Measurements from ENCODE around the gene ZNF593. TPM values are rescaled to one million over a fixed set of nuclear protein-coding genes. Genes with fewer than 3 reads are reported as not detected.

ZNF593 gene
- total RNA-seq, 1 donor from 2014 or later, result 32.7 TPM

- no peak for DNase-seq (ENCODE audit: low spot score)
These were observed 30.7 kb downstream of the ZNF593 start for GRCh38 chr1:26200413-26200812.

- DNase-seq (ENCODE audit: low spot score), result no peak
These were observed 34.1 kb downstream of the ZNF593 start for GRCh38 chr1:26203642-26204318.

DNA sequence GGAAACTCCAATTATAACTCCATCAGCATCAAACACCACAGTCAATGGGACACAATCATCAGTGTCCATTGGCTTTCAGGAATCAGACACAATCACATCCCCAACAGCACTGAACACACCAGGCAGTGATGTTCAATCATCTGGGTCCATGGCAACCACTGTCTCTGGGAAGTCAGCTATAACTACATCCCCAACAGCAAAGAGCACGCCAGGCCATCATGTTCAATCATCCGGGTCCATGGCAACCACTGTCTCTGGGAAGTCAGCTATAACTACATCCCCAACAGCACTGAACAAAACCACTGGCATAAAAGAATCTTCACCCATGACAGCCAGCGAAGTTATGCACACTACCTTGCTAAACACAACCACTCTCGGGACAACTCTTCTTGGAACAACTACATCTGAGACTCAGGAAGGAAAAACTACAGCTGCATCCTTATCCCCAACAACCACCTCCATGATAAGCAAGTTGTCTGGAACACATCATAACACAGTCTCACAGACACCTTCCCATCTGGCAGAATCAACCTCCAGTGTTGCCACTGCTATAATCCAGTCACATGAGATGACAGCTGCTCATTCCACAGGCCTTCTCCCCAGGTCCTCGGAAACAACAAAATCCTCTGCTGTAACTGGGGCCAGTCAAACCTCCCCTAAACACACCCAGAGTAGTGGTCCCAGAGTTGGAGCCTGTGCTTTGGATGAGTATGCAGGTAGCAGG lies 40.6 kb downstream of the ZNF593 start:
- DNase-seq (ENCODE audit: low spot score), result no peak

DNA sequence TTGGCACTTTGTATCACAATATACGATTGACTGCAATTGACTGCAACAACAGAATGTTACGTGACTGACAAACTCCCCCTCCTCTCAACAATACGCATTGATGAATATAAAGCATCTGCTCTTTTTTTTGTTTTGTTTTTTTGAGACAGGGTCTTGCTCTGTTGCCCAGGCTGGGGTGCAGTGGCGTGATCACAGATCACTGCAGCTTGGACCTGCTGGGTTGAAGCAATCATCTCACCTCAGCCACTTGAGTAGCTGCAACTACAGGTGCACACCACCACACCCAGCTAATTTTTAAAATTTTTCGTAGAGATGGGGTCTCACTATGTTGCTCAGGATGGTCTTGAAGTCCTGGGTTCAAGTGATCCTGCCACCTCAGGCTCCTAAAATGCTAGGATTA lies 43.0 kb downstream of the ZNF593 start:
- DNase-seq (ENCODE audit: low spot score), result no peak

DNA sequence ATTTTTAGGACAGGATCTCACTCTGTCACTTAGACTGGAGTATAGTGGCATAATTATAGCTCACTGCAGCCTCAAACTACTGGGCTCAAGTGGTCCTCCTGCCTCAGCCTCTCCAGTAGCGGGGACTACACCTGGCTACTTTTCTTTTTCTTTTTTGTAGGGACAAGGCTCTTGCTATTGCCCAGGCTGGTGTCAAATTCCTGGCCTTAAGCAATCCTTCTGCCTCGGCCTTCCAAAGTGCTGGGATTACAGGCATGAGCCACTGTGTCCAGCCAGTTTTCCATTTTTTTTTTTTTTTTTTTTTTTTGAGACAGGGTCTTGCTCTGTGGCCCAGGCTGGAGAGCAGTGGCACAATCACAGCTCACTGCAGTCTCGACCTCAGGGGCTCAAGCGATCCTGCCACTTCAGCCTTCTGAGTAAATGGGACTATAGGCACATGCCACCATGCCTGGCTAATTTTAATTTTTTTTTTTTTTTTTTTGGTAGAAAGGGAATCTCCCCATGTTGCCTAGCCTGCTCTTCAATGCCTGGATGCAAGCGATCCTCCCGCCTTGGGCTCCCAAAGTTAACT lies 43.7 kb downstream of the ZNF593 start:
- no peak for DNase-seq (ENCODE audit: low spot score)

GRCh38 chr1:26215246-26215645 lies 45.5 kb downstream of the ZNF593 start:
- DNase-seq (ENCODE audit: low spot score), result no peak

- no peak for DNase-seq (ENCODE audit: low spot score)
These were observed 49.3 kb downstream of the ZNF593 start for GRCh38 chr1:26218906-26219494.

Other genes with a start within 250 kb of the ZNF593 start
- 6.8 TPM for gene PAFAH2, start 171.8 kb upstream of the ZNF593 start, total RNA-seq
- gene EXTL1, start 148.1 kb upstream of the ZNF593 start, total RNA-seq, result not detected
- not detected for gene SLC30A2, start 123.8 kb upstream of the ZNF593 start, total RNA-seq
- gene TRIM63, start 102.3 kb upstream of the ZNF593 start, total RNA-seq, result 0.26 TPM
- gene PDIK1L, start 58.1 kb upstream of the ZNF593 start, total RNA-seq, result 6.4 TPM
- gene FAM110D, start 10.8 kb upstream of the ZNF593 start, total RNA-seq, result 6.3 TPM
- not detected for gene C1orf232, start 945 bp upstream of the ZNF593 start, total RNA-seq
- not detected for gene ZNF593OS, start 1.9 kb downstream of the ZNF593 start, total RNA-seq
- 1.7 TPM for gene CNKSR1, start 7.6 kb downstream of the ZNF593 start, total RNA-seq
- gene CATSPER4, start 20.7 kb downstream of the ZNF593 start, total RNA-seq, result not detected
- gene CEP85, start 64.3 kb downstream of the ZNF593 start, total RNA-seq, result 3.5 TPM
- gene SH3BGRL3, start 110.2 kb downstream of the ZNF593 start, total RNA-seq, result 229 TPM
- gene UBXN11, start 136.7 kb downstream of the ZNF593 start, total RNA-seq, result 22.2 TPM
- 27.1 TPM for gene CD52, start 148.1 kb downstream of the ZNF593 start, total RNA-seq
- 0.06 TPM for gene CRYBG2, start 184.2 kb downstream of the ZNF593 start, total RNA-seq
- gene ZNF683, start 202.8 kb downstream of the ZNF593 start, total RNA-seq, result not detected
- gene LIN28A, start 240.9 kb downstream of the ZNF593 start, total RNA-seq, result not detected

All from mesenteric fat pad (tissue), 1 donor.